Panc1 (cell line): Measurements from ENCODE around the gene VARS2. TPM values are rescaled to one million over a fixed set of nuclear protein-coding genes. Genes with fewer than 3 reads are reported as not detected.

Source experiments
- ATAC-seq: fragments of 200-7000 bp; cut with Tn5 transposase; 2 replicates; pipeline ENCODE4 v1.9.1; 2020; ENCODE audit warnings: mild to moderate bottlenecking, moderate library complexity
- BruUV-seq: library from RNA; stranded (reverse); fragments of 400-500 nt; replicated peaks from 2 replicates; lab custom pipeline; 2021; lab: Mats Ljungman, UMichigan
- CTCF ChIA-PET: fragments of 300-600 bp; sonication (Branson Sonifier 250); formaldehyde crosslinking; loops from one replicate; lab custom pipeline; 2022; ENCODE audit warnings: antibody characterized with exemption; lab: Charles Lee
- POLR2A ChIA-PET: fragments of 300-600 bp; sonication (Branson Sonifier 250); formaldehyde crosslinking; loops from one replicate; lab custom pipeline; 2022; ENCODE audit warnings: antibody characterized with exemption; lab: Charles Lee
- DNase-seq: peaks from one replicate; pipeline ENCODE4 v3.0.0-alpha.2; 2010; ENCODE audit warnings: low read depth, low spot score
- H3K27ac ChIP-seq: 2 replicates; pipeline ENCODE4 v1.5.1; 2011; ENCODE audit warnings: mild to moderate bottlenecking, low read length, inconsistent platforms
- H3K27me3 ChIP-seq: fragments of 200-500 bp; sonication (Bioruptor generic); 2 replicates; pipeline ENCODE4 v1.6.0; 2014; ENCODE audit warnings: low read length, inconsistent platforms; ENCODE audit not compliant: control insufficient read depth, insufficient read depth
- H3K36me3 ChIP-seq: fragments of 200-500 bp; sonication (Bioruptor generic); 2 replicates; pipeline ENCODE4 v1.5.1; 2014; ENCODE audit warnings: inconsistent platforms, mild to moderate bottlenecking, low read length, moderate library complexity; ENCODE audit not compliant: control insufficient read depth, insufficient read depth
- H3K4me1 ChIP-seq: 2 replicates; pipeline ENCODE4 v1.5.1; 2011; ENCODE audit warnings: inconsistent platforms, mild to moderate bottlenecking, low read length, moderate library complexity; ENCODE audit not compliant: control insufficient read depth, insufficient read depth
- H3K4me3 ChIP-seq, 2 experiments: 2 replicates each; pipeline ENCODE4 v1.5.1; 2011 to 2012; ENCODE audit warnings: low read depth in 2 of 2, low read length in 2 of 2, mild to moderate bottlenecking in 2 of 2, inconsistent platforms in 1 of 2, moderate library complexity in 1 of 2
- H3K9me3 ChIP-seq: fragments of 200-500 bp; sonication (Bioruptor generic); 2 replicates; pipeline ENCODE4 v1.5.1; 2014; ENCODE audit warnings: low read depth, mild to moderate bottlenecking, inconsistent platforms, low read length, moderate library complexity; ENCODE audit not compliant: control insufficient read depth, insufficient read depth
- CTCF ChIP-seq: fragments of 450-650 bp; IDR thresholded peaks from 2 replicates; pipeline ENCODE4 v1.5.1; 2017; ENCODE audit warnings: mild to moderate bottlenecking
- POLR2AphosphoS5 ChIP-seq: IDR thresholded peaks from 2 replicates; pipeline ENCODE4 v1.6.1; 2012; ENCODE audit warnings: mild to moderate bottlenecking, low read depth, low read length, moderate library complexity
- REST ChIP-seq, 2 experiments: IDR thresholded peaks; 2 replicates each; pipeline ENCODE4 v1.6.1; 2011 to 2012; ENCODE audit warnings: low read depth in 2 of 2, control low read depth in 1 of 2, low read length in 1 of 2, mild to moderate bottlenecking in 1 of 2, moderate library complexity in 1 of 2; ENCODE audit not compliant: insufficient read depth in 1 of 2
- SIN3A ChIP-seq: IDR thresholded peaks from 2 replicates; pipeline ENCODE4 v1.6.1; 2012; ENCODE audit warnings: low read depth, mild to moderate bottlenecking, low read length, moderate library complexity, borderline replicate concordance; ENCODE audit not compliant: insufficient read depth
- TCF7L2 ChIP-seq: IDR thresholded peaks from 2 replicates; pipeline ENCODE4 v1.6.1; 2011; ENCODE audit warnings: mild to moderate bottlenecking, low read depth, low read length, inconsistent platforms
- in situ Hi-C: cut with HindIII; loops from 2 replicates; pipeline ENCODE4 v1.10.0; 2016; ENCODE audit warnings: low sequenced_read_pairs, low pct_unique_long_range_greater_than_20kb
- intact Hi-C: fragments of 100-400 bp; cut with micrococcal nuclease; formaldehyde crosslinking; loops from one replicate; pipeline ENCODE4 v1.10.0; 2022; ENCODE audit not compliant: unreplicated experiment
- total RNA-seq: library from RNA; stranded (reverse); gene quantifications from one replicate; pipeline ENCODE4 v1.2.1, GENCODE V29; 2021; ENCODE audit not compliant: unreplicated experiment

The VARS2 gene
- total RNA-seq, 1 experiment from 2014 or later = 42.7 TPM

- POLR2A ChIA-PET = no interaction called here
- Histone ChIP-seq H3K4me3 (no peak overlapping the region), H3K27me3 (no peaks in the 10 kb centered on the region), H3K36me3 (no peaks in the 10 kb centered on the region), H3K4me1 (peaks cover 25% of the 10 kb centered on the region), H3K27ac (no peak overlapping the region), H3K9me3 (no peaks in the 10 kb centered on the region)
- ATAC-seq = no peak
- in situ Hi-C loops = no loop called here
- TF ChIP-seq POLR2AphosphoS5 = no peak
- no peak for TF ChIP-seq REST (IDR thresholded peaks at IDR 0.05; ENCODE audit: insufficient read depth in 1 of 2, low read depth in 2 of 2, low read length in 1 of 2)
- TF ChIP-seq TCF7L2 = no peak
- no peak for TF ChIP-seq SIN3A
- intact Hi-C loops = no loop called here
- DNase-seq = no peak
- no TSS peak for BruUV-seq
- CTCF ChIA-PET = interaction anchor here (0.5 kb wide), 1 partner anchor 387 kb away, joined by 3 read pairs; no protein-coding TSS in a partner anchor
Measured at GRCh38 chr6:30888816-30889495, 25.1 kb upstream of the VARS2 start.

GRCh38 chr6:30889496-30889885 lies 24.5 kb upstream of the VARS2 start:
- in situ Hi-C loops = no loop called here
- Histone ChIP-seq H3K27ac (no peak overlapping the region), H3K4me1 (peaks cover 25% of the 10 kb centered on the region), H3K36me3 (no peaks in the 10 kb centered on the region), H3K9me3 (no peaks in the 10 kb centered on the region), H3K4me3 (no peak overlapping the region), H3K27me3 (no peaks in the 10 kb centered on the region)
- CTCF ChIA-PET = no interaction called here
- TF ChIP-seq SIN3A = no peak
- TF ChIP-seq POLR2AphosphoS5 = no peak
- TF ChIP-seq REST (IDR thresholded peaks at IDR 0.05; ENCODE audit: insufficient read depth in 1 of 2, low read depth in 2 of 2, low read length in 1 of 2) = no peak
- TF ChIP-seq TCF7L2 = no peak
- no peak for TF ChIP-seq CTCF
- POLR2A ChIA-PET = no interaction called here
- no TSS peak for BruUV-seq
- DNase-seq = no peak
- no peak for ATAC-seq
- intact Hi-C loops = no loop called here
